GM12878 (cell line): ENCODE results near the gene ZC3H12D. TPM values are rescaled to one million over a fixed set of nuclear protein-coding genes. Genes with fewer than 3 reads are reported as not detected.
"Not testable (repeated sequence)": the region's sequence is repeated elsewhere in the genome, so short reads cannot be mapped to it uniquely, and the experiment has no call there.

ENCODE experiments used
- ATAC-seq: fragments of 200-7000 bp; cut with Tn5 transposase; 3 replicates; pipeline ENCODE4 v1.9.1; 2020; ENCODE audit warnings: mild to moderate bottlenecking, moderate library complexity
- BruUV-seq: library from RNA; stranded (reverse); fragments of 400-500 nt; replicated peaks from 2 replicates; lab custom pipeline; 2021; lab: Mats Ljungman, UMichigan
- CTCF ChIA-PET: fragments of 300-600 bp; sonication (Branson Sonifier 250); formaldehyde crosslinking; extraction: SDS; loops from one replicate; lab custom pipeline; 2021; ENCODE audit warnings: inconsistent platforms; lab: Yijun Ruan, JAX
- POLR2A ChIA-PET: fragments of 350-600 bp; formaldehyde crosslinking; extraction: SDS; loops from one replicate; lab custom pipeline; 2021; ENCODE audit warnings: inconsistent platforms; lab: Charles Lee
- RAD21 ChIA-PET: fragments of 300-600 bp; sonication (Branson Sonifier 250); formaldehyde crosslinking; loops from one replicate; lab custom pipeline; 2023; ENCODE audit warnings: antibody characterized with exemption; ENCODE audit not compliant: unreplicated experiment; lab: Charles Lee
- SMC1A ChIA-PET: fragments of 300-600 bp; sonication (Branson Sonifier 250); formaldehyde crosslinking; loops from one replicate; lab custom pipeline; 2023; ENCODE audit not compliant: unreplicated experiment, uncharacterized antibody; lab: Charles Lee
- DNase-seq: peaks from one replicate; pipeline ENCODE4 v3.0.0-alpha.2; 2011; ENCODE audit warnings: low read depth, low spot score
- FAIRE-seq: peaks from 3 replicates; lab custom pipeline; 2011; peaks lifted over from hg19 to GRCh38; lab: Jason Lieb, UNC
- H2AFZ ChIP-seq: 2 replicates; pipeline ENCODE4 v1.6.0; 2011; ENCODE audit warnings: low read depth, low read length, control low read depth; ENCODE audit not compliant: control insufficient read depth
- H3K27ac ChIP-seq: 2 replicates; pipeline ENCODE4 v1.5.1; 2011; ENCODE audit warnings: control low read depth; ENCODE audit not compliant: control insufficient read depth, insufficient read depth
- H3K27me3 ChIP-seq, 2 experiments: replicated peaks in 1 of 2; 2 replicates each; pipeline versions ENCODE4 v1.6.0 to v1.6.1; 2011; ENCODE audit warnings: low read length in 1 of 2; ENCODE audit not compliant: control insufficient read depth in 2 of 2, insufficient read depth in 2 of 2
- H3K36me3 ChIP-seq, 2 experiments: 2 replicates each; pipeline ENCODE4 v1.5.1; 2011; ENCODE audit warnings: low read length in 1 of 2; ENCODE audit not compliant: control insufficient read depth in 2 of 2, insufficient read depth in 2 of 2
- H3K4me1 ChIP-seq: 2 replicates; pipeline ENCODE4 v1.6.1; 2011; ENCODE audit warnings: mild to moderate bottlenecking, low read length, moderate library complexity, mixed read lengths; ENCODE audit not compliant: control insufficient read depth, insufficient read depth
- H3K4me2 ChIP-seq: 2 replicates; pipeline ENCODE4 v1.6.0; 2011; ENCODE audit warnings: control low read depth; ENCODE audit not compliant: control insufficient read depth, insufficient read depth
- H3K4me3 ChIP-seq: fragments of 200-600 bp; sonication (generic); 2 replicates; pipeline ENCODE4 v1.5.1; 2016
- H3K79me2 ChIP-seq: 2 replicates; pipeline ENCODE4 v1.6.0; 2011; ENCODE audit warnings: low read length; ENCODE audit not compliant: control insufficient read depth, insufficient read depth
- H3K9ac ChIP-seq: 2 replicates; pipeline ENCODE4 v1.8.0; 2011; ENCODE audit warnings: low read length, control low read depth, mixed read lengths; ENCODE audit not compliant: control insufficient read depth, insufficient read depth
- H3K9me3 ChIP-seq: replicated peaks from 3 replicates; pipeline ENCODE4 v1.5.1; 2011; ENCODE audit warnings: mild to moderate bottlenecking, low read length; ENCODE audit not compliant: control insufficient read depth, insufficient read depth
- H4K20me1 ChIP-seq: 2 replicates; pipeline ENCODE4 v1.6.0; 2011; ENCODE audit not compliant: control insufficient read depth, insufficient read depth
- BHLHE40 ChIP-seq, 2 experiments: fragments of 450-650 bp in 1 of 2; IDR thresholded peaks; 2 replicates each; pipeline ENCODE4 v1.6.1; 2011 to 2017; ENCODE audit warnings: low read depth in 2 of 2, borderline replicate concordance in 1 of 2, improper control_type of control experiment in 1 of 2, low read length in 1 of 2, mild to moderate bottlenecking in 1 of 2
- FOXM1 ChIP-seq: IDR thresholded peaks from 2 replicates; pipeline ENCODE4 v1.6.1; 2012; ENCODE audit warnings: low read depth, mild to moderate bottlenecking, inconsistent platforms, low read length, moderate library complexity
- IKZF1 ChIP-seq: fragments of 450-650 bp; conservative IDR thresholded peaks from 2 replicates; pipeline ENCODE4 v1.6.1; 2017; ENCODE audit warnings: antibody characterized with exemption, mild to moderate bottlenecking
- IKZF2 ChIP-seq, 2 experiments: fragments of 450-650 bp; IDR thresholded peaks; 2 replicates each; pipeline ENCODE4 v1.6.1; 2017; ENCODE audit warnings: mild to moderate bottlenecking in 2 of 2, moderate library complexity in 2 of 2
- JUNB ChIP-seq: IDR thresholded peaks from 2 replicates; pipeline ENCODE4 v1.6.1; 2016; ENCODE audit warnings: antibody characterized with exemption, mild to moderate bottlenecking
- NFIC ChIP-seq: IDR thresholded peaks from 2 replicates; pipeline ENCODE4 v1.6.1; 2012; ENCODE audit warnings: low read depth, mild to moderate bottlenecking, inconsistent platforms, low read length, moderate library complexity
- RELA ChIP-seq: fragments of 450-650 bp; IDR thresholded peaks from 2 replicates; pipeline ENCODE4 v1.8.0; 2014; ENCODE audit warnings: borderline replicate concordance; ENCODE audit not compliant: partially characterized antibody
- RUNX3 ChIP-seq: IDR thresholded peaks from 2 replicates; pipeline ENCODE4 v1.6.1; 2012; ENCODE audit warnings: low read length, inconsistent platforms
- ZNF24 ChIP-seq: fragments of 450-650 bp; IDR thresholded peaks from 2 replicates; pipeline ENCODE4 v1.6.1; 2017; ENCODE audit warnings: antibody characterized with exemption, mild to moderate bottlenecking
- WGBS: methylation state at CpG from one replicate; pipeline ENCODE4 v1.1.6; 2016; ENCODE audit warnings: low lambda C conversion rate; ENCODE audit not compliant: insufficient replicate concordance, insufficient coverage; ENCODE audit errors: missing lambda C conversion rate; 5-methylcytosine and 5-hydroxymethylcytosine counted together
- in situ Hi-C: fragments of 300-500 bp; cut with MboI; formaldehyde crosslinking; loops from 9 replicates; pipeline ENCODE4 v1.14.3; 2018; ENCODE audit warnings: mixed read lengths
- intact Hi-C: fragments of 100-400 bp; cut with micrococcal nuclease; formaldehyde crosslinking; loops from one replicate; pipeline ENCODE4 v1.14.2; 2022; ENCODE audit not compliant: unreplicated experiment
- polyA plus RNA-seq, 11 experiments: library from polyadenylated mRNA; depleted of rRNA in 4 of 11; unstranded in 6 of 11; stranded (reverse) in 5 of 11; fragments of >200 nt; fragmentation: Nextera tagmentation in 4 of 11; fragmentation: Illumina TruSeq in 1 of 11; extraction: Ambion mirVana in 4 of 11; extraction: Trizol in 1 of 11; gene quantifications; 1 replicate in 1 of 11; 2 replicates in 10 of 11; pipeline versions ENCODE4 v1.2.1 to v1.2.3, GENCODE V29; 2011 to 2016; ENCODE audit warnings: inconsistent platforms in 2 of 11, missing spikeins in 2 of 11, low read depth in 1 of 11
- total RNA-seq, 4 experiments: library from RNA; depleted of rRNA in 3 of 4; stranded (reverse); fragments of >200 nt in 3 of 4; fragmentation: Illumina TruSeq in 1 of 4; extraction: Trizol in 1 of 4; gene quantifications; 2 replicates each; pipeline versions ENCODE4 v1.2.1 to v1.2.3, GENCODE V29; 2013 to 2021

The ZC3H12D gene
- total and polyA plus RNA-seq, 10 of the 15 experiments (the other 5 are each of a cell fraction or from before 2014, with no cell fraction given), result 1.4 to 29.7 (median 8.8) TPM

DNA sequence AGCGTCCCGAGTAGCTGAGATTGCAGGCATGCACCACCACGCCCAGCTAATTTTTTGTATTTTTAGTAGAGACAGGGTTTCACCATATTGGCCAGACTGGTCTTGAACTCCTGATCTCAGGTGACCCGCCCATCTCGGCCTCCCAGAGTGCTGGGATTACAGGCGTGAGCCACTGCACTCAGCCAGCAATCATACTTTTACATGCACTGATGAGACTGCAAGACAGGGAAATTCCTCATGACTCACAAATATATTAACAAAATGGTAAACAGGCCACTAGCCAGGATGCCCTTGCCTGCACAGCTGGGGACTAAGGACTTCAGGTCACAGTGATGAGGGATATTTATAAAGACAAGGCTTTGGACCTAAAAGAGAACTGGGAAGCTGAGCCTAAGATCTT is 11.8 kb upstream of the ZC3H12D start:
- BruUV-seq, H2AFZ ChIP-seq, H3K9me3 ChIP-seq, H4K20me1 ChIP-seq, H3K27me3 ChIP-seq, H3K36me3 ChIP-seq, DNase-seq, H3K9ac ChIP-seq, in situ Hi-C loops, H3K4me3 ChIP-seq, H3K79me2 ChIP-seq, FAIRE-seq: not testable (repeated sequence)
- ChIA-PET CTCF (interaction anchor here (0.9 to 5.2 kb wide), 3 partner anchors 15 to 23 kb away, joined by 3 to 54 read pairs (median 5); no protein-coding TSS in a partner anchor), SMC1A (interaction anchor here (1.1 to 4.0 kb wide), 5 partner anchors 12 to 29 kb away, joined by 4 to 40 read pairs (median 23); no protein-coding TSS in a partner anchor), RAD21 (interaction anchor here (0.8 to 1.6 kb wide), 7 partner anchors 9 to 52 kb away, joined by 3 to 7 read pairs (median 4); partner anchors contain the start of gene PPIL4), POLR2A (interaction anchor here (0.7 to 1.3 kb wide), 2 partner anchors 9 to 379 kb away, joined by 3 to 6 read pairs; no protein-coding TSS in a partner anchor)
- peak; percentile 82 for ATAC-seq
- peak overlapping the region; percentile 64; the same call in 1 of the 2 replicates for H3K27ac ChIP-seq
- peaks cover 32% of the 10 kb centered on the region for H3K4me1 ChIP-seq
- peak overlapping the region; percentile 13; the same call in 1 of the 2 replicates for H3K4me2 ChIP-seq
- TF ChIP-seq IKZF2 (IDR thresholded peaks at IDR 0.05) (peak in 1 of 2 experiments; percentile 47; a peak in 2 of 4 replicates), BHLHE40 (IDR thresholded peaks at IDR 0.05; ENCODE audit: borderline replicate concordance in 1 of 2, low read depth in 2 of 2, low read length in 1 of 2) (peak in 1 of 2 experiments; percentile 19; a peak in 1 of 4 replicates), FOXM1 (peak; percentile 20; the same call in 1 of the 2 replicates), RELA (peak; percentile 77), JUNB (peak; percentile 41; the same call in 1 of the 2 replicates), RUNX3 (peak; percentile 14; the same call in 1 of the 2 replicates), IKZF1 (0 out of 2 replicates have a peak, but pooled peaks have one; percentile 20), ZNF24 (0 out of 2 replicates have a peak, but pooled peaks have one; percentile 3), NFIC (peak; percentile 22; the same call in 1 of the 2 replicates)
- TF ChIP-seq, all 136 proteins: peak for 9; not testable (repeated sequence) for 127
- intact Hi-C loops, result not testable (repeated sequence)
- WGBS, result 32% methylated on average over 6 of the region's 6 CpGs
